ENCODE measurements around the gene RAI14.
"Not testable (repeated sequence)": the region's sequence is repeated elsewhere in the genome, so short reads cannot be mapped to it uniquely, and the experiment has no call there.

The RAI14 gene

GRCh38 chr5:34770486-34770885 is 114.4 kb downstream of the RAI14 start:
- DNase-seq (ENCODE audit: low read depth) = no peak

- DNase-seq (ENCODE audit: low read depth) = no peak
Measured at GRCh38 chr5:34771076-34771475, 114.9 kb downstream of the RAI14 start.

- no peak for DNase-seq (ENCODE audit: low read depth)
Measured at GRCh38 chr5:34772267-34773098, 116.4 kb downstream of the RAI14 start.

- DNase-seq (ENCODE audit: low read depth) = no peak
Measured at GRCh38 chr5:34774139-34774538, 118.0 kb downstream of the RAI14 start.

GRCh38 chr5:34774678-34775077 is 118.5 kb downstream of the RAI14 start:
- DNase-seq (ENCODE audit: low read depth) = not testable (repeated sequence)

- no peak for DNase-seq (ENCODE audit: low read depth)
Measured at GRCh38 chr5:34775886-34776285, 119.8 kb downstream of the RAI14 start.

GRCh38 chr5:34778091-34778850 is 122.1 kb downstream of the RAI14 start:
- no peak for DNase-seq (ENCODE audit: low read depth)

GRCh38 chr5:34783892-34784291 is 127.8 kb downstream of the RAI14 start:
- DNase-seq (ENCODE audit: low read depth) = not testable (repeated sequence)

- DNase-seq (ENCODE audit: low read depth) = no peak
Measured at GRCh38 chr5:34787035-34787434, 130.9 kb downstream of the RAI14 start.

GRCh38 chr5:34789021-34789531 is 132.9 kb downstream of the RAI14 start:
- DNase-seq (ENCODE audit: low read depth) = peak; percentile 24

- DNase-seq (ENCODE audit: low read depth) = no peak
Measured at GRCh38 chr5:34789639-34790038, 133.5 kb downstream of the RAI14 start.

- DNase-seq (ENCODE audit: low read depth) = no peak
Measured at GRCh38 chr5:34790069-34790468, 133.9 kb downstream of the RAI14 start.

GRCh38 chr5:34791761-34792244 is 135.7 kb downstream of the RAI14 start:
- no peak for DNase-seq (ENCODE audit: low read depth)

- DNase-seq (ENCODE audit: low read depth) = no peak
Measured at GRCh38 chr5:34802834-34803563, 146.9 kb downstream of the RAI14 start.

- no peak for DNase-seq (ENCODE audit: low read depth)
Measured at GRCh38 chr5:34803974-34804732, 148.0 kb downstream of the RAI14 start.

- DNase-seq (ENCODE audit: low read depth) = no peak
Measured at GRCh38 chr5:34804913-34805312, 148.8 kb downstream of the RAI14 start.

- DNase-seq (ENCODE audit: low read depth) = no peak
Measured at GRCh38 chr5:34806532-34806931, 150.4 kb downstream of the RAI14 start.

GRCh38 chr5:34811706-34812105 is 155.6 kb downstream of the RAI14 start:
- no peak for DNase-seq (ENCODE audit: low read depth)

- no peak for DNase-seq (ENCODE audit: low read depth)
Measured at GRCh38 chr5:34813509-34813908, 157.4 kb downstream of the RAI14 start.

GRCh38 chr5:34817558-34818351 is 161.6 kb downstream of the RAI14 start:
- no peak for DNase-seq (ENCODE audit: low read depth)

GRCh38 chr5:34818717-34819116 is 162.6 kb downstream of the RAI14 start:
- no peak for DNase-seq (ENCODE audit: low read depth)

Measured in HS-5 (cell line).